Activated CD8-positive, alpha-beta memory T cell treated with anti-CD3 and anti-CD28 coated beads, Interleukin-2, amount 50 U/mL, for 1 hour (primary cell): ENCODE data around the gene INAFM1.

Experiments used
- DNase-seq: peaks from one replicate; pipeline ENCODE4 v3.0.0-alpha.2; 2020; ENCODE audit errors: extremely low read depth

Gene INAFM1

GRCh38 chr19:47310323-47310722 is 35.6 kb downstream of the INAFM1 start:
- DNase-seq: no peak

- no peak for DNase-seq
Measured at GRCh38 chr19:47310819-47311218, 36.1 kb downstream of the INAFM1 start.

DNA sequence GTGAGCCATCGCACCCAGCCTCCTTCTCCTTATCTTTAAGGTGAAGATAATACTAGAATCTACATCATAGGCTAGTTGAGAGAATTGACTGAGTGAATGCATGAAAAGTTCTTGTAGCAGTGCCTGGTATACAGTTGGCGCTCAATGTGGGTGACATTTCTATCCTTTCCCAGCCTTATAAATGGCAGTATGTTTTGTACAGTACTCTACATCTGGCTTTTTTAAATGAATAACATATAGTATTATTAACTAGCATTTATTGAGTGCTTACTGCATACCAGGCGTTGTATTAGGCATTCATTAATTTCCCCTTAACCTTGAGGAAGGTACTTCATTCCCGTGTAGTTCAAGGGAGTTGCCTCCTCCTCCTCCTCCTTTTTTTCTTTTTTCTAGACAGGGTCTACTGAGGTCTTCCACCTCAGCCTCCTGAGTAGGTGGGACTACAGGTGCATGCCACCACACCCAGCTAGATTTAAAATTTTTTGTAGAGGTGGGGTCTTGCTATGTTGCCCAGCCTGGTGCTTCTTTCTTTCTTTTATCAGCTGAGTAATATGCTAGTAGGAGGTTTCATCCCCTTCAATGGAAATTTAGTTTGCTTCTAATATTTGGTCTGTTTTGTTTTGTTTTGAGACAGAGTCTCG is 37.8 kb downstream of the INAFM1 start:
- no peak for DNase-seq

GRCh38 chr19:47313754-47314295 is 39.1 kb downstream of the INAFM1 start:
- no peak for DNase-seq

- no peak for DNase-seq
Measured at GRCh38 chr19:47315125-47315821, 40.6 kb downstream of the INAFM1 start.

GRCh38 chr19:47316513-47316912 is 41.8 kb downstream of the INAFM1 start:
- DNase-seq: no peak

DNA sequence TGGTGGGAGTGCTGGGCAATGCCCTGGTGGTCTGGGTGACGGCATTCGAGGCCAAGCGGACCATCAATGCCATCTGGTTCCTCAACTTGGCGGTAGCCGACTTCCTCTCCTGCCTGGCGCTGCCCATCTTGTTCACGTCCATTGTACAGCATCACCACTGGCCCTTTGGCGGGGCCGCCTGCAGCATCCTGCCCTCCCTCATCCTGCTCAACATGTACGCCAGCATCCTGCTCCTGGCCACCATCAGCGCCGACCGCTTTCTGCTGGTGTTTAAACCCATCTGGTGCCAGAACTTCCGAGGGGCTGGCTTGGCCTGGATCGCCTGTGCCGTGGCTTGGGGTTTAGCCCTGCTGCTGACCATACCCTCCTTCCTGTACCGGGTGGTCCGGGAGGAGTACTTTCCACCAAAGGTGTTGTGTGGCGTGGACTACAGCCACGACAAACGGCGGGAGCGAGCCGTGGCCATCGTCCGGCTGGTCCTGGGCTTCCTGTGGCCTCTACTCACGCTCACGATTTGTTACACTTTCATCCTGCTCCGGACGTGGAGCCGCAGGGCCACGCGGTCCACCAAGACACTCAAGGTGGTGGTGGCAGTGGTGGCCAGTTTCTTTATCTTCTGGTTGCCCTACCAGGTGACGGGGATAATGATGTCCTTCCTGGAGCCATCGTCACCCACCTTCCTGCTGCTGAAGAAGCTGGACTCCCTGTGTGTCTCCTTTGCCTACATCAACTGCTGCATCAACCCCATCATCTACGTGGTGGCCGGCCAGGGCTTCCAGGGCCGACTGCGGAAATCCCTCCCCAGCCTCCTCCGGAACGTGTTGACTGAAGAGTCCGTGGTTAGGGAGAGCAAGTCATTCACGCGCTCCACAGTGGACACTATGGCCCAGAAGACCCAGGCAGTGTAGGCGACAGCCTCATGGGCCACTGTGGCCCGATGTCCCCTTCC is 45.5 kb downstream of the INAFM1 start:
- no peak for DNase-seq

GRCh38 chr19:47321630-47322029 is 46.9 kb downstream of the INAFM1 start:
- DNase-seq: no peak

- DNase-seq: no peak
Measured at GRCh38 chr19:47322058-47322457, 47.4 kb downstream of the INAFM1 start.

GRCh38 chr19:47323409-47323808 is 48.7 kb downstream of the INAFM1 start:
- DNase-seq: no peak

DNA sequence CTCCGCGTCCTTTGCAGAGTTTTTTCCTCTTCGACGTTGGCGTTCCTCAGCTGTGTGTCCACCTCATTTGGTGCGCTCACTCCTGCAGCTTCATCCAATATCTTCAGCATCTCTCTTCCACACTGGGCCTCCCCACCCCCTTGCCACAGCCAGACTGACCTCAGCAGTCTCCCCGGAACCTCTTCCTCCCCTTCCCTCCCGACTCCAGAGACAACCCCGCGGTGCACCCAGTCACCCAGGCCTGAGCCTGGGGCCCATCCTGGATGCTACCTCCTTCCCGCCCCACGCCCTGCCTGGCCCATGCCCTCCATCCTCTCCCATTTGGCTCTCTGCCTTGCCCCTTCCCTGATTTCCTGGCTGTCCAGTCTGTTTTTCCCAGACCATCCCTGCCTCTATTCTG is 49.2 kb downstream of the INAFM1 start:
- no peak for DNase-seq

DNA sequence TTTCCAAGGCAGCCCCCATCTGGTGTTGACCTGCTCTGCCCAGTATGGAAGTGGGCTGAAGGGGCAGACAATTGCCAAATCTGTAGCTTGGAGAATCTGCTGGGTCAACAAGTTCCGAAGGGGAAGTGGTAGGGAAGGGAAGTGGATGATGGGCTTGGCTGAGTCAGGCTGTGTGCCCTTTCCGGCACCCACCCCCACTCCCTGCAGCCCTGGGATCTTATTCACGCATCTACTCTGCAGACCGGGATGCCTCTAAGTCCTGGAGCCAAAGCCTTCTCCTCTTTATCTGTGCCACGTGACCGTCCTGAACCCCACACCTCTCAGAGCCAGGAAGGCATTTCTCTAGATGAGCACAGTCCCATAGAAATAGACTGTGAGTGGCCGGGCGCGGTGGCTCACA is 49.8 kb downstream of the INAFM1 start:
- no peak for DNase-seq
